Posterior cingulate gyrus (tissue), 11 donors: ENCODE results near the gene TULP1.

ENCODE experiments used
- DNase-seq, 10 donors: peaks; one replicate each; pipeline versions ENCODE4 v3.0.0 to v3.0.0-alpha.2; 2020 to 2021; ENCODE audit warnings: mixed read lengths in 3 of 10
- intact Hi-C: fragments of 100-400 bp; cut with DNase I; formaldehyde crosslinking; loops from one replicate; pipeline ENCODE4 v1.15.1; 2023

The TULP1 gene

DNA sequence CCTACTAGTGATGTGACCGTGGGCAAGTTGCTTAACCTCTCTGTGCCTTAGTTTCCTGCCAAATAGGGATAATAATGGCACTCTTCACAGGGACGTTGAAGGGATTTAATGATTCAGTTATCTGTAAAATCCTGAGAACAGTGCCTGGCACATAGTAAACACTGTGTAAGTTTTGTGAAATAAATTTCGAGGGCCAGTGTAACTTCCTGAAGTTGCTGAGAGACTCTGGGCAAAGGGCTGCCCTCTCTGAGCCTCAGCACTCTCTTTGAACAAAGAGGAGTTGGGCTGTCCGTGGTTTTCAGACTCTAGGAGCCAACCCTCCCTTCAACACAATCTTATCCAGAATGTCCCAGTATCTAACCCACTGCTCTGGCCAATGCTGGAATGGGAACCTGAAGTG lies 13.3 kb downstream of the TULP1 start:
- intact Hi-C loops, result no loop called here
- DNase-seq, result no peak

DNA sequence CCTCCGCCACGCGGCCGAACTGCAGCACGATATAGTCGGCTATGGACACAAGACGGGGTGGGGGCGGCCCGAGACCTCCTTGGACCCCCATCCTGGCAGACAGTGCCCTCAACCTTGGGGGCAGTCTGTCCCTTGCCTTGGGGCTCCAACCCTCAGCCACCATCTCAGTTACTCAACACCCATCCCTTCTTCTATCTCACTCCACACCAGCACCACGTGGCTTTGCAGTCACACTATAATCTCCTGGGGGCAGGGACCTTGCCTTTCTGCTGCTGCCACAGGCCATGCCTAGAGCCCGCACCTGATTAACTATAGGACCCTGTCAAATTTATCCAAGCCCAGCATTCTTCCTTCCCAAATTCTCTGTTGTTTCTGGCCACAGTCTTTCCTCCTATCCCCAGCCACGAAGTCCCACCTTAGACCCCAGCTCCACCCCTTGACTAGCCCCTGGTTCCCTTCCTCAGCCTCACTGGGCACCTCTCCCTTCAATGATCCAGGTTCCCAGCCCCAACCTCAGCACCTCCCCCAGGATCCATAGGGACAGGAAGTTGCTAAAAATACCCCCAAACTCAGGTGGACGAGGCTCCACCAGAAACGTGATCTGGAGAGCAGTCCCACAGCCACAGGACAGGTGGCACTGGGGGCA lies 14.2 kb downstream of the TULP1 start:
- DNase-seq, result peak in 1 of 10 donors; percentile 66
- intact Hi-C loops, result no loop called here

DNA sequence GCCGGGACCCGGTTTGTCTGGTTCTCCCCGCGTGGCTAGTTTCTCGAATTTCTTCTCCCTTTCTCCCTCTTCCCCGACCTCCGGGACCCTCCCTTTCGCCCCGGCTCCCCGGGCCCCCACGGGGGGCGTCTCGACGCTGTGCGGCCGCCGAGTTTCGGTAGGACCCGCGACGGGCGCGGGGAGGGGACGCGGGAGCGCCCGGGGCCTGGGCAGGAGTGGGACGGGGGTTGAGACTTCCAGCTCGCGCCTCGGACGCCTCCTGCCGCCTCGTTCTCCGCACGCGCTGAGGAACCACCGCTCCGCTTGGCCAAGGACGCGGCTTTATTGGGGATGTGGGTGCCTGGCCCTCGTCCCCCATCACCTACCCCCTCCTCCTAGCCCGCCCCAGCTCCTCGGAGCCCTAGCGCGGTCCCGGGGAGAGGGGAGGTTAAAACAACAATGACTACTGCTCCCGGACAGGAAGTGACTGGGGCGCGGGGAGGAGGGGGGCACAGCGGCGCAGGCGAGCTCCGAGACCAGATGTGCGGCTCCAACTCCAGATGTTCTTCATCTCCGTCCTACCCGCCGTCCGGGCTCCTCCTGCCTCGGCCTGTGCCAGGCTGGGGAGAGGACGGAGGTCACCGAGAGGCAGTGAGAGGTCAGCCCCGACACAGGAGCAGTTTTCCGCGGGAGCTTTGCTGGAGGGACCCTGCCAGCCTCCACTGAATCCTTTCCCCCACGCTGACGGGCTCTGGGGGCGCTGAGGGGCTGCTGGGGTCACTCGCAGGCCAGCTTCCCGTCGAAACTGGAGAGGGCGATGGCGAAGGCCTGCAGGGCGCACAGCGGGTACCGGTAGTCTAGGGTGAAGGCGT lies 14.9 kb downstream of the TULP1 start:
- peak in 1 of 10 donors; percentile 81 for DNase-seq
- intact Hi-C loops, result no loop called here

DNA sequence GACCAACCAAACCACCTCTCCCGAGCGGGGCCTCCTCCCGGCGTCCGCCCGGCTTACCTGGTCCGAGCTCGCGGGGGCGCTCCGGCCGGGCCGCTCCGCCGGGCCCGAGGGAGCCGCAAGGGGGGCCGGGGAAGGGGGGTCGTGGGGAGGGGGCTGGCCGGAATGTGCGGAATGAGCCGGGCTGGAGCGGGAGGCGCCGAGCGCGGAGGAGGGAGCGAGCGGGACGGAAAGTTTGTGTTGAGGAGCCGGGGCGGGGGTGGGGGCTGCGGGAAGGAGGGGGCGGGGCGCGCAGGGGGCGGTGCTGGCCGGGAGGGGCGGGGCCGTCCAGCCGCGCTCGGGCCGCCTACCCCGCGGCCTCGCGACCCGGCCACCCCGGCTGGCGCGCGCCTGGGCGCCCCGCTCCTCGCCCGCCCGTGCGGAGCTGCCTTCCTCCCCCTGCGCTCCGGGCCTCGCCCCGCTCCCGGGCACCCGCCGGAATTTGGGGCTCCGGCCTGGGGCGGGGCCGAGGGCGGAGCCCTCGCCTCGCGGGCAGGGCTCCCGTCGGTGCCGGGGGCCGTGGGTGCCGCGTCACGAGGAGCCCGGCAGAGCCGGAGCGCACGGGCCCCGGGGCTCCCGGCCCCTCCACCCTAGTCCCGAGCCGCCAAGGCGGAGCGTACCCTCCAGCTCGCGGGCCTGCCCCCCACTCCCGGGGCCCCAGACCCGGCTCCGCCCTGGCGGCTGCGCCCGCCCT lies 15.7 kb downstream of the TULP1 start, which contains the start of gene TEAD3:
TSS of gene TEAD3 (minus strand) at position 239 of the 730 bp plus-strand sequence.
- intact Hi-C loops, result no loop called here
- DNase-seq, result peak in 1 of 10 donors; percentile 85

DNA sequence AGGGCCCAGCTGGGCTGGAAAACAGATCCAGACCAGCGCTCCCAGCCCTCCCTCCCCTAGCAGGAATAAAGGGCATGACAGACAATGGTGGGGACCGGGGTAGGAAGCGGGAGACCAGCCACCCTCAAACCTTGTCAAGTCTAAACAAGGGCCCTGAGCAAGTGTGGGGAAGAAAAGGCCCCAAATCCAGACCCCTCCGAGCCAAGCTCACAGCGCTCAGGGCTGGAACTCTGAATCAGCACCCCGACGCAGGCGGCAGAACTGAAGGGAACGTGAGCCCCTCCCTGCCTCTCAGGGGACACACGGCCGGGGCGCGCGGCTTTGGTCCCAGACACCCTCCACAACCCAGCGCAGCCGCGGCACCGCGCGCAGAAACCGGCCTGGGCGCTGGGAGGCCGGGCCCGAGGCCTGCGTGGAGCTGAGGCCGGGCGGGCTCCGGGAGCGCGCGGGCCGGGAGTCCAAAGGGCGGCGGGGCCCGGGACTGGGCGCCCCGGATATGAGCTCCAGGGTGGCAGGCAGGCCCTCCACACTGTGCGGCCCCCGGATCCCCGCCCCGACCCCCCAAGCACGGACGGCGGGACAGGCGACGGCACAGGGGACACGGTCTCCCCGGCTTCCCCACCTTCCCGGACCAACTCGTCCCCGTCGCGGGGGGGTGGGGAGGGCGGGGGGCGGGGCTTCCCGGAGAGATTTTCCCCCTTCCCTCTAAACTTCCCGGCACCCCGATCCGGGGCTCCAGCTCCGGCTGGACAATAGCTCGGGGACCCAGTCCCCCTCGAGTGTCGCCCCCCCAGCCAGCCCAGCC lies 16.5 kb downstream of the TULP1 start:
- DNase-seq, result peak in 1 of 10 donors; percentile 65

DNA sequence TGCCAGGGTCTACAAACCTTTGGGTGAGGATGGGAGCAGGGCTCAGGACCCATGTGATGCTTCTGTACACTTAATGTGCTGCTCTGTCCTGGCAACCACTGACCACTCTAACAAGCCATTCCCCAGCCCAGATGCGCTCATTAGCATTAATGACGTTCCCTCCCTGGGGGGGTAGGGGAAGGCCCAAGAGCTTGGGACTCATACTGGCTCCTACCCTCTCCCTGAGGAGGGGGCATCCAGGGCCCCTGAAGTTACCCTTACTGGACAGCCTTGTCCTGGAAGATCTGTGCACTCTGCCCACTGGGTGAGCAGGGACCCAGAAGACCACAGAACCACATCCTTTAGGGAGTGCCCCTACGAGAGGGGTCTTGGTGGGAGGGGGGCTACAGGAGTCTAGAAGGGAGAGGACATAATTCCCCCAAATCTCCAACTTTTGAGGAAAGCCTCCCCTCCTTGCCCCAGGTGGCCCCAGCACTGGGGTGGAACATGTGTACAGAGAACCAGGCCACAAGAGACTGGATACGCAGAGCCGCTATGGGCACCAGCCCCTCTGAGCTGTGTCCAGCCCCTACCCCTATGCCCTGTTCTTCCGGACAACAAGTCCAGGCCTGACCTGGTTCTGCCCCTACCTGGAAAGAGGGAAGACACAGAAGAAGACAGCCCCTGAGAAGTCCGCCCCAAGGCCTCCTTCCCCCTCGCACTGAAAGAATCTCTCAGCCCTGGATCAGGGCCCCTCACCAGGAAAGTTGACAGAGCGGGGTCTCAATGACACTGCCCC lies 17.2 kb downstream of the TULP1 start:
- intact Hi-C loops, result no loop called here
- peak in 1 of 10 donors; percentile 72 for DNase-seq

More for the DNA sequence above, 16.5 kb downstream of the TULP1 start:
- intact Hi-C loops, result no loop called here

DNA sequence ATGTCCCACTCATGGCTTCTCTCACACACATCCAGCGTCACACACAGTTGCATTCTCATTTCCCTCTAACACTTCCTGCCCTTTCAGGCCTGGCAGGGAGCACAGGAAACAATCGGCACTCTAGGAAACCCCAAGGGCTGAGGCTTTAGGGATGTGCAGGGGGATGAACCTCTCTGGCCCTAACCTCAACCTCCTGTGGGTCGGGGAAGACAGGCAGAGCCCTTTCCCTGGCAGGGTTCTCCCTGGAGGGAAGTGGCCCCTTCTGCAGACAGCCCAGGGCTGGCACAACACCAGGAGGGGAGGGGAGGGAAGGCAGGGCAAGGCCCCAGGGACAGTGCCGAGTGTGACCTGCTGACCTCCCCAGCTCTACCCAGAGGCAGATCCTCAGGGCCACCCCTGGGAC lies 18.5 kb downstream of the TULP1 start:
- intact Hi-C loops, result no loop called here
- peak in 1 of 10 donors; percentile 70 for DNase-seq

DNA sequence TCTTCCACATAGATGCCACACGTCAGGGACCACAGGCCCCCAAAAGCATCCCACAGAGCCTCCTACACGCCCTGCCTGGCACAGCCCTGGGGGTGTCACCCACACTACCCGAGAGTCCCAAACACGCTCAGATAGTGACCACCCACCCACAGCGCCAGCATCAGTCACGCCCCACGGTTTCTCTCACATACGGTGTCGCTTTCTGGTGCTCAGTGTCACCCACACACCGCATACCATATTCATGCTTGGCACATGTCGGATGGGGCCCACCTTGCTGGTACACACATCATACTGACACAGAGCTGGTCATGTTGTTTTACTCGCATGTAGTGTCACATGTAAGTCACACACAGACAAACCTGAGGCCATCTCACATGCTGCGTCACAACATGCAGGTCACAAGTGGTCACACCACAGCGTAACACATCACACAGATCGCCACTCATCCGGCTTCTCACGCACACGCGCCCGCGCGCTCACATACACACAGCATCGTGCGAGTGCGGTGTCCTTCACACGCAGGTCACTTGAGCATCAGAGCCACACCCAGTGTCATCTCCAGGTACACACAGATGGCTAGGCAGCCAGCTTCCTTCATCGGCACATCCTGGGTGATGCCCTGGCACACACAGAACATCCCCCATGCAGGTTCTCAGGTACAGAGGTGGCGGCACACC lies 19.3 kb downstream of the TULP1 start:
- intact Hi-C loops, result no loop called here
- DNase-seq, result peak in 1 of 10 donors; percentile 79

DNA sequence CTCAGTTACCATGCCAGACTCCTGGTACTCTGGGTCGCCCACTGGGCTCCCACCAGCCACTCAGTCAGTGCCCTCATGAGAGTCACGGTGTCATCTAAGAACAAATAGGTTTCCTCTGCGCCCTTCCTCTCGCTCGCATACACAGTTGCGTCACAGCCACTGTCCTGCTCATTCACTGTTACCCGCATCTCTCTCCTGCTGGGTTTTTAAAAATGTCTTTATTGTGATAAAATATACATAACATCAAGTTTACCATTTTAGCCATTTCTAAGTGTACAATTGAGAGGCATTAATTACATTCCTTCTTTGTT lies 19.8 kb downstream of the TULP1 start:
- peak in 1 of 10 donors; percentile 57 for DNase-seq
- intact Hi-C loops, result no loop called here

DNA sequence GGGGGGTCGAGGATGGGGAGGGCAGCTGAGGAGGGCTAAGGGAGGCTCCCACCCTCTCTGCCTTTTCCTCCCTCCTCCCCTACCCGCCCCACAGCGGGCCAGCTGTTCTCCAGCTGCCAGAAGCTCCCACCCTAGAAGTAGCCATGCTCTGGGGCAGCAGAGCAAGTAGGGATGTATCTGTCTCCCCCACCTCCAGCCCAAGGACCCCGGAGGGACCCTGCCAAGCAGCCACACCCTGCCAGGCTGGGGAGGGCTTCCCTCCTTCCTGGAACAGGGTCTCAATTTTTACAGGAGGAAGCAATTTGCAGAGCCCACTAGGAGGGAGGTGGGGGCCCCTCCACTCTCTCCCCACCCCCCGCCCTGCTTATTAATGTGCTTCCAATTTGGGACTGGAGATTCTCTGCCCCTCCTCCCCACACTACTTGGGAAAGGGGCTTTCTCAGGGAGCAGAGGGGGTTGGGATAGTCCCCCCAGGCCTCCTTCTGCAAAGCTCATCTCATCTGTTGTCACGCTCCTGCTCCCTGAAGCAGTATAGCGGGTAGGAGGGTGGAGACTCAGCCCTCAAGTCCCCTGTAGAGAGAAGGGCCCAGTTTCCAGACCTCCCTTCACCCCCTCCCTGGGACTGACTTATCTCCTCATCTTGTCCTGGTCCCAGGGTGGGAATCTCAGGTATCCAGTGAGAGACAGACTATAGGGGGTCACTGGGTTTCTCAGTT lies 20.3 kb downstream of the TULP1 start:
- intact Hi-C loops, result no loop called here
- DNase-seq, result peak in 1 of 10 donors; percentile 42

DNA sequence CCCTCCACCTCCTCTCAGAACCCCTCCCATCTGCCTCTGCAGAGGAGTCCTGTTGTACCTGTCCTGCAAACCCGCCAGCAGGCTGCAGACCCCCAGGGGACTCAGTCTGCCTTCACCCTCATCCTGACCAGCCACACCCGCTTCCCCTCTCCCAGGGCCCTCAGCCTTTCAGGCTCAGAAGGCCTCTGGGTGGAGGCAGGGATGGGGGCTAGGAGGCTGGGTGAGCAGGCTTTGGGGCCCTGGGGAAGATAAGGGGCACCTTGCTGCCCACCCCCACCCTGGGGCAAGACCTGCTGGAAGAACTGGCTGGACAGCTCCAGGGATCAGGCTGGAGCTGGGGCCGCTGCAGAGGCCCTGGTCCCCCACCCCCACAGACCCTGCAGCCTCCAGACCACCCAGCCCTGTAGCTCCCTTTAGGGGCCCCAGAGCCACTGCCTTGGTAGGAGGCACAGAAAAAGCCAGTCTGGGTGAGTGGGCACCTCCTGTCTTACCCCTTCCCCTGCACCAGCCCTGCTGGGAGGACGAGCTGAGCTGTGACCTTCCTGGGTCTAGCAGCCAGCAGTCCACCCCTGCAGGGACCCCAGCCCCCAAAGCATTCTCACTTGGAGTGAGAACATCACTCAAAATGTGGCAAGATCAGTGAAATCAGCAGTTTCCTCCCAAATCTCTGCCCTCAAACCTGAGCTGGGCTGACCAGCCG lies 21.0 kb downstream of the TULP1 start:
- peak in 1 of 10 donors; percentile 68 for DNase-seq
- intact Hi-C loops, result no loop called here

DNA sequence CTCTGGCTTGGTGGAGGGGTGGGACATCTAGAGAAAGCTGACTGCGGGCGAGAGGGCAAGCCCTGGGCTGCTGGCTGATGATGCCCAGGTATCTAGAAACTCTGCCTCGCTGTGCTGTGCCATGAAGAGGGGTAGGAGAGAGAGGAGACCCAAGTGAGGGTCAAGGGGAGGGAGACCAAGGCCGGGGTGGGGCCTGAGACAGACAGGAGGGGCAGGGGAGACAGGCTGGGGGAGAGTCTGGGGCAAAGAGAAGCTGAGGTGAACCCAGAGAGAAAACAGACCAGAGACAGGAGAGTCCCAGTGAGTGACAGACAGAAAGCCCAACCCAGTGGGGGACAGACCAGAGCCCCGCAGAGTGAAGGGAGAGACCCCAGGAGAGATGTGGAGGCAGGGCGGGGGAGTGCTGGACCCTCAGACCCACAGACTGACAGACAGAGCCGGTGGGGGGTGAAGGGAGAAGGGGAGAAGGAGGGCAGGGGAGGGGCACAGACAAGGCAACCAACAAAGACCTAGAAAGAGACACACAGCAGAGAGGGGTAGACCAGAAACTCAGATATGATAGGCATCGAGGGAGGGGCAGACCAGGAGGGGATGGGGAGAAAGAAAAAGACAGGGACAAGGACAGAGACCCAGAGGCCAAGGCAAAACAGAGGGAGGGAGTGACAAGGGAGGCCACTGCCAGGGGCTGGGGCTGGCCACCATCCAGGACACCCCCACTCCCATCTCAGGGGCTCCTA lies 21.7 kb downstream of the TULP1 start:
- peak in 1 of 10 donors; percentile 44 for DNase-seq
- intact Hi-C loops, result no loop called here

DNA sequence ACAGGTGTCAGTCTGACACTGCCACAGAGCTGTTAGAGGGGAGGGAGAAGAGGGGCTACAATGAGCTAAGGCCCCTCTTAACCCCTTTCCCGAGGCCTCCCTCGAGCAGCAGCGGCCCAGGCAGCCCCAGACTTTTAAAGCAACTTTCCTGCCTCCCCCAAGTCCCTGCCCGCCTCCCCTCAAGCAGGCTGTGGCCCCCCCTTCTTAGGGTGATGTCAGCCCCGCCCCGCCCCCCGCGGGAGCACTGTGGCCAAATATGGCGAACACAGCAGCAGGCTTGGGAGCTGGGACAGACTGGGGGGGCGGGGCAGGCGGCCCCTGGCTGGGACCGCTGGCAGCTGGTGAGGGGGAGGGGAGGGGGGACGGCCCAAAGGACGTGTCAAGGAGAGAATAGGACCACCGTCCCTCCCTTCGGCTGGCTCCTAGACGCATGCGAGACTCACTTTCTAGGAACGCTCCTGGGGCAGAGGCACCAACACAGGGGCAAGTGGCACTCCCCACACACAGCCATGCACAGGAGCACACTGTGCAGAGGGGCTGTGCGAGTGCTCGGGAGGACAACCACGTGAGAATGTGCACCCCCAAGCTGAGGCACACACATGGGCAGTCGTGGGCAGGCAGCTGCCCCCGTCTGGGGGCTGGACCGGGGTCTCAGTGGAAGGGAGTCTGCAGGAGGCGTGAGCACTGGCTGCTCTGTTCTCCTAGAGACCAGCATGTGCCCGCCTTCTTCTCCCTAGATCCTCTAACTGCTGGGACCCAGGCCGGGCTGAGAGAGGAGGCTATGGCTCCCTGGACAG lies 22.5 kb downstream of the TULP1 start:
- peak in 4 of 10 donors; percentile 31 to 89 (median 34) for DNase-seq
- intact Hi-C loops, result no loop called here

DNA sequence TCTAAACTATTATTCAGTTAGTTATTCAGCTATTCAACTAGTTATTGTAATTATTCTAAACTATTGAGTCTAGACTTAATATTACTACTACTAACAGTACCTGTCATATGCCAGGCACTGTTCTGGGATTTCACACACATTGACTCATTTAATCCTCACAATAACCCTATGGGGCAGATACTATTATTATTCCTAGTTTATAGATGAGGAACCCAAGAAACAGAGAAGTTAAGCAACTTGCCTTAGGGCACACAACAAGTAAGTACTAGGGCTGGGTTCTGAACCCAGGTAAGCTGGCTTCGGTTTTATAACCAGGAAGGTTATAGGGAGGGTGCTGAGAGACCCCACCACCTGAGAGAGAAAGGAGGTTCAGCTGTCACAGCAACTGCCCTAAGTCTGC lies 23.6 kb downstream of the TULP1 start:
- intact Hi-C loops, result no loop called here

DNA sequence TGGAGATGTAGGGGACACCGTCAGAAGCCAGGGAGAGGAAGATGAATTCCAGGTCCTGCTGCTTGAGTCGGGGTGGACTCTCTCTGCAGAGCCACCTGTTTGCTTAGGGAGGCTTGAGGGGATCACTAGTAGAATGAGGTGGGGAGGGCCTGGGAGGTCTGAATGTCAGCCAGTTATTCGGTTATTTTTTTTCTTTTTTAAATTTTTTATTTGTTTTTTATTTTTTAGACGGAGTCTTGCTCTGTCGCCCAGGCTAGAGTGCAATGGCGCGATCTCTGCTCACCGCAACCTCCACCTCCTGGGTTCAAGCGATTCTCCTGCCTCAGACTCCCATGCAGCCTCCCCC lies 24.2 kb downstream of the TULP1 start:
- intact Hi-C loops, result no loop called here
- no peak for DNase-seq

More for the DNA sequence above, 23.6 kb downstream of the TULP1 start:
- DNase-seq, result no peak
